ENCODE measurements around the gene NCS1. TPM values are rescaled to one million over a fixed set of nuclear protein-coding genes. Genes with fewer than 3 reads are reported as not detected.
A peak's percentile ranks its signal among the peaks of the same experiment; 100 is the strongest.

The NCS1 gene
- total and polyA plus RNA-seq, 2 experiments from 2014 or later = 4.7 to 33.0 TPM

DNA sequence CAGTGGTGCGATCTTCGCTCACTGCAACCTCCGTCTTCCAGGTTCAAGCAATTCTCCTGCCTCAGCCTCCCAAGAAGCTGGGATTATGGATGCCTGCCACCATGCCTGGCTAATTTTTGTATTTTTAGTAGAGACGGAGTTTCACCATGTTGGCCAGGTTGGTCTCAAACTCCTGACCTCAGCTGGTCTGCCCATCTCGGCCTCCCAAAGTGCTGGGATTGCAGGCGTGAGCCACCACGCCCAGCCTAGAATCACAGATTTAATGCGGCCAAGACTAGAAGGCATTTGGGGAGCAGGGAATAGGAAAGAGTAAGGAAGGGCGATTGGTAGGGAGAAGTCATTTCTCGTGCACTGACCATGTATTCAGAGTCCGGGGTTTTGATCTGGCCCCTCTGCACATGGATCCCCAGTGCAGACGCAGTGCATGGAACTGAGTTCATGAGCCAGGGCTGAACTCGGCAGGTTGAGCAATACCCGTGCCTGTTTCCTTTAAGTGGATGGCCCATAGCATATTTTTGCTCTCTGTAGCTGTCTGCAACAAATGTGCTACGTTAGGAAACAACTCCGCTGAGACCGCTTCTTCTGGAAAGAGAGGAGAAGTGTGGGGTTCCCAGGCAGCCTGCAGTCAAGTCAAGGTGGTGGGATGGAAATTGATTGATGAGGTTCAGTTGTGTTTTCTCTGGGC, 90.0 kb downstream of the NCS1 start:
- Histone ChIP-seq H4K20me1 (ENCODE audit: insufficient read depth) (no peaks in the 10 kb centered on the region), H3K9ac (no peak overlapping the region), H3K4me1 (ENCODE audit: insufficient read depth) (peaks cover 11% of the 10 kb centered on the region), H3K27ac (no peak overlapping the region), H3K4me2 (ENCODE audit: unreplicated experiment) (no peak overlapping the region), H2AFZ (no peak overlapping the region), H3K4me3 (no peak overlapping the region), H3K9me2 (ENCODE audit: insufficient read depth) (no peaks in the 10 kb centered on the region), H3K79me2 (ENCODE audit: insufficient read depth) (no peaks in the 10 kb centered on the region), H3K9me3 (ENCODE audit: low read depth) (no peaks in the 10 kb centered on the region), H3K36me3 (ENCODE audit: low read depth) (no peaks in the 10 kb centered on the region), H3F3A (ENCODE audit: insufficient read depth) (peaks cover 11% of the 10 kb centered on the region; the same call in 1 of the 2 replicates), H3K27me3 (replicated peaks; ENCODE audit: insufficient read depth) (peaks cover 47% of the 10 kb centered on the region)
- 85% methylated on average over 17 of the region's 17 CpGs for WGBS, 2 experiments (ENCODE audit: low coverage in 1 of 2, low lambda C conversion rate in 2 of 2, missing lambda C conversion rate in 2 of 2)
- in situ Hi-C loops (cut with MboI) = no loop called here
- TF ChIP-seq EZH2phosphoT487 (IDR thresholded peaks at IDR 0.05; ENCODE audit: insufficient read depth, low read depth) (no peak), EZH2 (IDR thresholded peaks at IDR 0.05; ENCODE audit: insufficient read depth, poor library complexity, severe bottlenecking) (no peak)
- DNase-seq = no peak

GRCh38 chr9:130262771-130263170, 90.6 kb downstream of the NCS1 start:
- H2AFZ ChIP-seq = no peak overlapping the region
- H3K36me3 ChIP-seq (ENCODE audit: low read depth) = no peaks in the 10 kb centered on the region
- in situ Hi-C loops (cut with MboI) = no loop called here

DNA sequence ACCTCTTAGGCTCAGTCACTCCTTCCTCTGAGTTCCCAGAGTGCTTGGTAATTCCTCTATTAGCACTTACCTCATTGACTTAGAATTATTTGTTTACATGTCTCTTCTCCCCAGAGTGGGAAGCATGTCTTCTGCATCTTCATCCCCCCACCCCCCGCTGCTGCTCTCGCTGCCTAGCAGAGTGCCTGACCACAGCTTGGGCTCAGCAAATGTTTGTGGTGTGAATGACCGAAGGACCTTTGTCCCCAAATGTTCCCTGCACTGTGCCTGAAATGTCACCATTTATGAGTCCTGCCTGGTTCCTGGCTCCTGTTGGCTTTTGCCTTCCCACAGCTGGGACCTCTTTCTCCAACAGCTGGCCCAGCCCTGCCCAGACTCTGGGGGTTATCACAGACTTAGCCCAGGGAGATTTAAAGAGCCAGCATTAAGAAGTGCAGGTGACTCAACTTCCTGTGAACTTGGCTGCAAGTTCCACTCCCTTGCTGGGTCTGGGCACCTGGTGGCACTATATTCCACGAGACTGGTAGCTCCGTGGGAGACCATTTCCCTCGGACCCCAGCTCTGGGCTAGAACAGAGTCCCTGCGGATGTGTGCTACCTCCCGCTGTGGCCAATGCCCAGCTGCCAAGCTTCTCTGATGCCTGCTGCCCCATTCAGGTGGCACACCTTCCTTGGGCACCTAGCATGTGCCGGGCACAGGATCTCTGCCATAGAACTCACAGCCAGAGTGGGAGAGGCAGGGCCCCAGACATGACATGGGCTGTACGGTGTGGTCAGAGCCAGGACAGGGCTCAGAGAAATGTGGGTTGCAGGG, 91.6 kb downstream of the NCS1 start:
- DNase-seq = peak; percentile 32
- 68 to 70% methylated on average over 10 of the region's 10 CpGs for WGBS, 2 experiments (ENCODE audit: low coverage in 1 of 2, low lambda C conversion rate in 2 of 2, missing lambda C conversion rate in 2 of 2)
- H4K20me1 ChIP-seq (ENCODE audit: insufficient read depth) = no peaks in the 10 kb centered on the region
- no peaks in the 10 kb centered on the region for H3K79me2 ChIP-seq (ENCODE audit: insufficient read depth)
- no peaks in the 10 kb centered on the region for H3K36me3 ChIP-seq (ENCODE audit: low read depth)
- H3K4me1 ChIP-seq (ENCODE audit: insufficient read depth) = peaks cover 11% of the 10 kb centered on the region
- TF ChIP-seq EZH2phosphoT487 (IDR thresholded peaks at IDR 0.05; ENCODE audit: insufficient read depth, low read depth) (no peak), EZH2 (IDR thresholded peaks at IDR 0.05; ENCODE audit: insufficient read depth, poor library complexity, severe bottlenecking) (no peak)
- H3K4me2 ChIP-seq (ENCODE audit: unreplicated experiment) = no peak overlapping the region
- H3F3A ChIP-seq (ENCODE audit: insufficient read depth) = peaks cover 11% of the 10 kb centered on the region; the same call in 1 of the 2 replicates
- H2AFZ ChIP-seq = no peak overlapping the region
- H3K9ac ChIP-seq = no peak overlapping the region
- no peak overlapping the region for H3K27ac ChIP-seq
- no peaks in the 10 kb centered on the region for H3K9me2 ChIP-seq (ENCODE audit: insufficient read depth)
- no peak overlapping the region for H3K4me3 ChIP-seq
- peaks cover 49% of the 10 kb centered on the region for H3K27me3 ChIP-seq (replicated peaks; ENCODE audit: insufficient read depth)
- in situ Hi-C loops (cut with MboI) = no loop called here
- no peaks in the 10 kb centered on the region for H3K9me3 ChIP-seq (ENCODE audit: low read depth)

More at GRCh38 chr9:130262771-130263170, 90.6 kb downstream of the NCS1 start:
- Histone ChIP-seq H3K27me3 (replicated peaks; ENCODE audit: insufficient read depth) (peaks cover 41% of the 10 kb centered on the region), H3K9ac (no peak overlapping the region), H3K4me2 (ENCODE audit: unreplicated experiment) (no peak overlapping the region), H3K27ac (no peak overlapping the region), H3K4me3 (no peak overlapping the region), H3K4me1 (ENCODE audit: insufficient read depth) (peaks cover 11% of the 10 kb centered on the region), H4K20me1 (ENCODE audit: insufficient read depth) (no peaks in the 10 kb centered on the region), H3F3A (ENCODE audit: insufficient read depth) (peaks cover 11% of the 10 kb centered on the region; the same call in 1 of the 2 replicates), H3K9me3 (ENCODE audit: low read depth) (no peaks in the 10 kb centered on the region), H3K79me2 (ENCODE audit: insufficient read depth) (no peaks in the 10 kb centered on the region), H3K9me2 (ENCODE audit: insufficient read depth) (no peaks in the 10 kb centered on the region)
- TF ChIP-seq EZH2 (IDR thresholded peaks at IDR 0.05; ENCODE audit: insufficient read depth, poor library complexity, severe bottlenecking) (no peak), EZH2phosphoT487 (IDR thresholded peaks at IDR 0.05; ENCODE audit: insufficient read depth, low read depth) (no peak)
- 87 to 98% methylated on average over 6 to 7 of the region's 7 CpGs for WGBS, 2 experiments (ENCODE audit: low coverage in 1 of 2, low lambda C conversion rate in 2 of 2, missing lambda C conversion rate in 2 of 2)
- no peak for DNase-seq

- Histone ChIP-seq H3K4me2 (ENCODE audit: unreplicated experiment) (no peak overlapping the region), H2AFZ (no peak overlapping the region), H3K9ac (no peak overlapping the region), H4K20me1 (ENCODE audit: insufficient read depth) (no peaks in the 10 kb centered on the region), H3K79me2 (ENCODE audit: insufficient read depth) (no peaks in the 10 kb centered on the region), H3K36me3 (ENCODE audit: low read depth) (no peaks in the 10 kb centered on the region), H3K4me3 (no peak overlapping the region), H3K27ac (no peak overlapping the region), H3F3A (ENCODE audit: insufficient read depth) (peaks cover 11% of the 10 kb centered on the region; the same call in 1 of the 2 replicates), H3K9me3 (ENCODE audit: low read depth) (no peaks in the 10 kb centered on the region), H3K27me3 (replicated peaks; ENCODE audit: insufficient read depth) (peaks cover 55% of the 10 kb centered on the region), H3K9me2 (ENCODE audit: insufficient read depth) (no peaks in the 10 kb centered on the region), H3K4me1 (ENCODE audit: insufficient read depth) (peaks cover 11% of the 10 kb centered on the region)
- no peak for DNase-seq
- in situ Hi-C loops (cut with MboI) = no loop called here
- 71 to 73% methylated on average over 18 of the region's 18 CpGs for WGBS, 2 experiments (ENCODE audit: low coverage in 1 of 2, low lambda C conversion rate in 2 of 2, missing lambda C conversion rate in 2 of 2)
- no peak for TF ChIP-seq EZH2phosphoT487 (IDR thresholded peaks at IDR 0.05; ENCODE audit: insufficient read depth, low read depth)
- TF ChIP-seq EZH2 (IDR thresholded peaks at IDR 0.05; ENCODE audit: insufficient read depth, poor library complexity, severe bottlenecking) = no peak
These were observed 92.5 kb downstream of the NCS1 start for GRCh38 chr9:130264414-130265350.
